Amniotic epithelial cell (primary cell): ENCODE results near the gene ONECUT2.
"Not testable (repeated sequence)": the region's sequence is repeated elsewhere in the genome, so short reads cannot be mapped to it uniquely, and the experiment has no call there.

Experiments used
- DNase-seq: peaks from one replicate; pipeline ENCODE4 v3.0.0-alpha.2; 2010; ENCODE audit warnings: low read depth

ONECUT2 gene

DNA sequence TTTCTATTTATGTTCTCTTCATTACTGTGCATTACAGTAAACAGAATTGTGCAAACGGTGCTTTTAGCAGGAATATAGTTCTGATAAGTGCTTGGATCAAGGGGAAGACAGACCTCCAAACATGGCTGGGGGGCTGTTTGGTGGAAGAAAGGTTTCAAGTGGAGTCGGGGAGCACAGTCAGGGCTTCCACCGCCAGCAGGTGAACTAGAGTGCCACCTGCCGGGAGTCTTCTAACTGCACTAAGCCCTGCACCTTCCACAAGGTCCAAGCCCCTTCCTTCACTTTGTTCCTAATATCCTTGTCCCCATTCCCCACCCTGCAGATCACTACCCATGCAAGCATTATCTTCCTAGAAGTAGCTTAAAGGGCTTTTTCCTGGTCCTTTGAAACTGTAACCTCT, 11.1 kb downstream of the ONECUT2 start:
- no peak for DNase-seq

DNA sequence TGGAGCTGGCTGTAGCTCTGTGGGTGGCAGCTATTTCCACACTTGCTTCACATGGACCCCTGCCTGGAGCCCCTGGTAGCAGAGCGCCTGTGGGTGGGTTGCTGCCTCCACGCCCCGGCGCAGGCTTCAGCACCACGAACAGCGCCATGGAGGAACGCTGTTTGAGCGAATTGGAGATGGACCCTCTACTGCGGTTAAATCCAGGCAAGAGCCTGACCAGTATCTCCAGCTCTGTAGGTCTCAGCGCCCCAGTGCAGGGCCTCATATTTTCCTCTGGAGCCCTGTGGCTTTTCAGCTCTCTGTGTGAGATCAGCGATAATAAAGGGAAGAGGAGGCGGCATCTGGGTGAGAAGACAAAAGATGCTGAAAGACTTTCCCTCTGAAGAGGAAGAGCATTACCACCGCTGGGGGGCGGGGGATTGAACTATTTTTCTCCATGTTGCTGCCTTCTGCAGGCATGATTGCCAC, 12.0 kb downstream of the ONECUT2 start:
- peak; percentile 22 for DNase-seq

DNA sequence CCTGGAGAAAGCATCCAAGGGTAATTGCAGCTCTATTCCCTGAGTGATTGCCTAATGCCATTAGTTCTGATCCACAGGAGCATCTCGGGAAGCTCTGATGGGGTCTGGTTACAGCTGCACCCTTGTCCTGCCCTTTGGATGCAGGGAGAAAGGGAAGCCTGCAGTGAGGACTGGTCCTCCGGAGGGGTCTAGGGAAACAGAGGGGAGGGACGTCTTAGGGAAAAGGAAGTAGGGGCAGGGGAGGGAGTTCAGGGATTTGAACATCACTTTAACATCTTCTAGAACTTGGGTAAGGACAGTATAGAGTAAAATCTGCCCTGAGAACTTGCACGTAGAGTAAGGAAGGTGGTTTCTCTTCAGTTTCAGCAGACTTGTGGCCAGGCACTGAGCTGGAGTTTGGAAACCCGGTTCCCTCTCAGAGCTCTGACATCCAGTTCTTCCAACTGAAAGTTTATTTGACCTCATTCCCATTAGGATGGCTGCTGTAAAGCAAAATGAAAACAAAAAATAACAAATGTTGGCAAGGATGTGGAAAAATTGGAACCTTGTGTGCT, 20.5 kb downstream of the ONECUT2 start:
- no peak for DNase-seq

DNA sequence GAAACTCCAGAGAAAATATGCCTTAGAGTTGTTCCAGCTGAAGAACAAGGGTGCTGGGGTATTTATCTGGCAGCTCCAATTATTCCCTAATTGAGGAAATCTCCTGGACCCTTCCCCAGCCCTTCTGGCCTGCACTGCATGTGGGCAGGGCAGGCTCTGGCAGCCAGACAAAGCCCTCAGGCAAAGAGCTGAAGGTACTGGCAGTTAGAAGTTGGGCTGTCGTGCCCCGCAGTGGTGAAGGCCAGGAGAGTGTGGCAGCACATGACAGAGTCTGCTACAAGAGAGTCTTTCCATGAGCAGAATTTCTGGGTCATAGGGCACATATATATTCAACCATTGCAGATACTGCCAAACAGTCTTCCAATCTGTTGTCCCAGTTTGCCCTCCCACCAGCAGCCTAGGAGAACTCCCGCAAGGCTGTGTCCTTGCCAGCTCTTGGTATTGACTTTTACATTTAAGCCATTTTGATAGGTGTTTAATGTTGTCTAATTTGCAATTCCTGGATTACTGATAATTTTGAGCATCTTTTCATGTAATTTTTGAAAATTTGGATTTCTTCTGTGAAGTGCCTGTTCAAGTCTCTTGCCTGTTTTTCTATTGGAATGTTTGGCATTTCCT, 26.6 kb downstream of the ONECUT2 start:
- DNase-seq, result no peak

DNA sequence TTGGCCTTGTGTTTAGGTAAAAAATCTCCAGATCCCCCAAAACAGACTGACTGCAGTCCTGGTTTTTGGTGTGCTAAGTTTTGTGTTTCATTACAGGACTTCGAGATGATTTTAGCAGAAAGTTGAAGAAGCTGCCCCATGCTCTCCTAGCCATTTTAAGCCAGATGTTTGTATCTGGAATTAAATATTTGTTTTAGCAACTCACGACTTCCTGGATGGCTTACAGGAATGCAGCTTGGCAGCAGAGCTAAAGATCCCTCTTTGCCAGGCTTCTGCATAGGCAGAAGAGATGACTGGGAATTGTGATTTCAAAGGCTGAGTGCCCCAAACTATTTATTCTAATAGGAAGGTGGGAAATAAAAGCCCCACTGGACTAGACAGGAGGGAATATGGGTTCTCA, 31.1 kb downstream of the ONECUT2 start:
- DNase-seq, result no peak

GRCh38 chr18:57466745-57467409, 31.7 kb downstream of the ONECUT2 start:
- no peak for DNase-seq

DNA sequence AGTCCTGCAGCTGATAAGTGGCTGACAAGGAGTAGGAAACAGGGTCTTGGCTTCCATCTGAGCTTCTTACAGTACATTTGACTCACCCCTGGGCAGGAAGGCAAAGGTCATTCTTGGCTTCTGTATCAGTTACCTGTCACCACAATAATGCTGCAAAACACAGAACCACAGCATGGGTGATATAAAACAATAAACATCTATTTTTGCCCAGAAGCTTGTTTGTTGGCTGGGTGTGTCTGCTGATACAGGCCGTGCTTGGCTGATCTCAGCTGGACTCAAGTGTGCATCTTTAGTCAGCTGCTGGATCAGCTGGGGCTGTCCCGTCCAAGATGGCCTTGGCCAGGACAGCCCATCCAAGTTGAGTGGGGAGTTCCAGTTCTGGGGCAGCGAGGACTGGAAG, 34.7 kb downstream of the ONECUT2 start:
- no peak for DNase-seq

- DNase-seq, result no peak
These were observed 40.2 kb downstream of the ONECUT2 start for GRCh38 chr18:57475408-57475807.

DNA sequence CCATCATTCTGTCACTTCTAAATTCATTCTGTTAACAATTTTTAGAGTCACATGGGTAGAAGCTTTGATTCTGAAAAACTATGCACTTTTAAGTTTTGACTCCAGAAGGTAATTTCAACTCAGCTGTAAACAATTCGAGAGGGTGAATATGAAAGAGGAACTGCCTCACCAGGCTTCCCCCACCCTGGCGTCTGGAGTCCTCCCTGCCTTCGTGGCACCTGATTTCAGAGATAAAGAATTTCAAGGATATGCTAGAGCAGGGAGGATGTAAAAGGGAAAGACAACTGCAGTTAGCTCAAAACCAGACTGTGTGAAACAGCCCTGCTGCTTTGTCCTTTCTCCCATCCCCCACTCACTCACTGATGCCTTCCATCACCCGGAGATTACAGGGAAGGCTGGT, 40.7 kb downstream of the ONECUT2 start:
- DNase-seq, result no peak

DNA sequence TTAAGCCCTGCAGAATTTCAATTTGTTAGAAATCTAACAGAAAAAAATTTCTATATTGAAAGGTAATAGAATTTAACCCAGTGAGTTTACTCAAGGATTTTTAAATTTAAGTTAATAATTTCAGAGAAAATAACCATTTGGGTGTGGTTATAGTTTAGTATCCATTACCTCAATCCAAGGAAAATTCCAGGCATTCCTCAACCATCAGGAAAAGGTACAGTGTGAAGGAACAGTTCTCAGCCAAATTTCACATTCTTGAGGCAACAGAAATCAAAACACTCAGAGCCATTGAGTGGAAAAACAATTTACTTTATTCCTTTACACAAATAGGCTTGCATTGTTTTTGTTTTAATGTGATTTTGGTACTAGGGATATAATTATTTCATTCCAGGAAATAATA, 45.6 kb downstream of the ONECUT2 start:
- no peak for DNase-seq

- DNase-seq, result peak; percentile 12
These were observed 62.5 kb downstream of the ONECUT2 start for GRCh38 chr18:57497372-57498294.

GRCh38 chr18:57498682-57499256, 63.6 kb downstream of the ONECUT2 start:
- DNase-seq, result no peak

GRCh38 chr18:57502624-57503023, 67.5 kb downstream of the ONECUT2 start:
- no peak for DNase-seq

- DNase-seq, result no peak
These were observed 70.1 kb downstream of the ONECUT2 start for GRCh38 chr18:57505231-57505630.

GRCh38 chr18:57516056-57516455, 80.9 kb downstream of the ONECUT2 start:
- no peak for DNase-seq

- DNase-seq, result no peak
These were observed 83.4 kb downstream of the ONECUT2 start for GRCh38 chr18:57518533-57518932.

DNA sequence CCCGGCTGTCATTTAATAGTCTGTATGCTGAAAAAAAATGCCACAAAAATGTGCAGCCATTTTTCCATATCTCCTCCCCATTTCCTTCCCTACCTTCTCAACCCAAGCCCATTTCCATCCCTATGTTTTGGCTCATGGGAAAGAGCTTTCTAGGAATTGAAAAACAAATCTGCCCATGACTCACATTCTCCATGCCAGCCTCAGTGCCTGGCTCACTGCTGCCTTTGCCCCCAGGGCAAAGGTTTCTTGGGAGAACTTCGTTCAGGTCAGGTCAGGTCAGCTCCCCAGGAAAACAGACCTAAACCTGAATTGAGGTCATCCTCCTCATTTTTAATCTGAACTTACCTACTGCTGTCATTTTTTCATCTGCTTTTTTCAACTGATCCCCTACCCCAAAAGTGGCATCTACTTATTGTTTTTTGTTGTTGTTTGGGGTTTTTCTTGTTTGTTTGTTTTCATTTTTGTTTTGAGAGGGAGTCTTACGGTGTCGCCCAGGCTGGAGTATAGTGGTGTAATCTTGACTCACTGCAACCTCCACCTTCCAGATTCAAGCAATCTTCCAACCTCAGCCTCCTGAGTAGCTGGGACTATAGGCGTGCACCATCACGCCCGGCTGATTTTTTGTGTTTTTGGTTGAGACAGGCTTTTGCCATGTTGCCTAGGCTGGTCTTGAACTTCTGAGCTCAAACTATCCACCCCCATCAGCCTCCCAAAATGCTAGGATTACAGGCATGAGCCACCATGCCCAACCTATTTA, 84.7 kb downstream of the ONECUT2 start:
- DNase-seq, result no peak

DNA sequence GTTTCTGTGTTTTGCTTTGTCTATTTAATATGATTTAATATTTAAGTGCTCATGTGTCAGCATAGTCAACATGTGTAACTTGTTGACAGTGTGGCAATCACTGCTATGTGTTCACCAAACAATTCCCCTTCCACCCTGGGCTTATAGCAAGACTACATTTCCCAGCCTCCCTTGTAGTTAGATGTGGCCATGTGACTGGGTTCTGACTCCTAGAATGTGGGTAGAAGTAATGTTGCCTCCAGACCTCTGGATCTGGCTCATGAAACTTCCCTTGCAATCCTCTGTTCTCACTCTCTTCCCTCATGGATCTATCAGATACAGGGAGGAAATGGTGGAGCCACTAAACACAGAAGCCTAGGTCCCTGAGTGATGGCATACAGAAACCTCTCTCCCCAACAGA, 87.2 kb downstream of the ONECUT2 start:
- not testable (repeated sequence) for DNase-seq

GRCh38 chr18:57523171-57523956, 88.2 kb downstream of the ONECUT2 start:
- no peak for DNase-seq

DNA sequence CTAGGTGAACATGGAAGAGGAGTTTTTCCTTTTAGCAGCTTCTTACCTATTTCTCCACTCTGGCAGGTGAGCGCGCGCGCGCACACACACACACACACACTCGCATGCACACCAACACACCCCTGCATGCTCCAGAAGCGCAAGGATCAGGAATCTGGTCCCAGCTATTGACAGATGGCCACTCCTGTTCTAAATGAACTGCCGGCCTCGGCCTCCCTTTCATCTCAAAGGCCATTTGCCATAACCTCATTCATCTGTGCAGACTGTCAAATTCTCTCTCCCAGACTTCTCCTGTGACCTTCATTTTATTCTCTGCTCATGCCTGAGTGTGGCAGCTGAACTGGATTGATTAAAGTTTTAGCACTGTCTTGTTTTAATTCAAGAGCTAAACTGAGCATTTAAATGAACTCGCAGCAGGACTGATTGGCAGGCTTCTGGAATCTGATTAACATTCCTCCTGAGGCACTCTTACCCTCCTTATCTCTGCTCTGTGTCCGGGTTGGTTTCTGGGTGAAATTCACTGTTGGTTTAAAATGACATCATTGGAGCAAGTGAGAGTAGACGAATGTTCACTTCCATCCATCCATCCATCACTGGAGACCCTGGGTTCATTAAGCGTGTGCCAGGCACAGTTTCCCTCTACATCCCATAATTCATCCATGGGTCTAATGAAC, 92.5 kb downstream of the ONECUT2 start:
- DNase-seq, result no peak
